Measurements from ENCODE around the gene MTRFR.

DNA sequence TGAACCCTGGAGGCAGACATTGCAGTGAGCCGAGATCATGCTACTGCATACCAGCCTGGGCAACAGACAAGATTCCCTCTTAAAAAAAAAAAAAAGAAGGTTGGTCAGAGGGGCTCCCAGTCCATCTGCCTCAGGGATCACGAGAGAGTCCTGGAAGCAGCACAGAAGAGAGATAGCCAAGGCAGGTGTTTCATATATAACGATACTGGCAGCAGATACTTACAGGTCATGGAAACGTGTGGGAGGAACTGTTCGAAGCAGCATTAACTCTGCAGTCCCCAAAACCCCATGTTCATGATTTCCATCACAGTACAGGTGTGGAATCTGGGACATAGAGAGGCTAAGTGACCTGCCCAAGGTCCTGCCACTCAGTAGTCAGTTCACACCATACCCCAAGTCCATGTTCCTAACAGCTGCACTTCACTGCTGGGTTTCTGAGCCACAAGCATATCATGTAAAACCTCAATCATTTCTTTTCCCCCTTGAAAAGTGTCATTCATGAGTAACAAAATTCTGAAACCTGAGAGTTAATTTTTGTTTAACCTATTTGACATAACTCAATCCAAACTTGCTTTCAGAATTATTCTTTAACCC lies 21.7 kb downstream of the MTRFR start:
- no peak for TF ChIP-seq CTCF (IDR thresholded peaks at IDR 0.05)
- TF ChIP-seq POLR2A (IDR thresholded peaks at IDR 0.05): no peak

Data from thyroid gland (tissue), 4 donors.